ENCODE data around the gene THSD7B.

THSD7B gene

GRCh38 chr2:137020452-137021196, 255.3 kb downstream of the THSD7B start:
- no peak overlapping the region for H3K4me2 ChIP-seq (ENCODE audit: low read length)
- H3K27ac ChIP-seq (ENCODE audit: low read depth, low read length) = no peak overlapping the region
- H3K4me3 ChIP-seq (ENCODE audit: low read length) = no peak overlapping the region
- H3F3A ChIP-seq (ENCODE audit: control insufficient read depth, insufficient read depth) = no peaks in the 10 kb centered on the region
- H3K79me2 ChIP-seq (ENCODE audit: control insufficient read depth, low read length) = no peaks in the 10 kb centered on the region
- H4K20me1 ChIP-seq (ENCODE audit: control insufficient read depth, insufficient read depth, low read depth, low read length) = no peaks in the 10 kb centered on the region
- TF ChIP-seq EZH2phosphoT487 (IDR thresholded peaks at IDR 0.05; ENCODE audit: borderline replicate concordance, low read length) = no peak
- no peaks in the 10 kb centered on the region for H3K4me1 ChIP-seq (ENCODE audit: control insufficient read depth, low read length)
- no peaks in the 10 kb centered on the region for H3K36me3 ChIP-seq (ENCODE audit: control insufficient read depth, low read length)
- no peaks in the 10 kb centered on the region for H3K9me3 ChIP-seq (ENCODE audit: control insufficient read depth, insufficient read depth, low read length)
- no peaks in the 10 kb centered on the region for H3K9me2 ChIP-seq (replicated peaks; ENCODE audit: control insufficient read depth, low read length)
- 0 out of 2 replicates have a peak, but pooled peaks cover 4% of the 10 kb centered on the region for H3K27me3 ChIP-seq (ENCODE audit: control insufficient read depth, low read length)

- H3K4me1 ChIP-seq (ENCODE audit: control insufficient read depth, low read length) = no peaks in the 10 kb centered on the region
- no peak overlapping the region for H3K4me2 ChIP-seq (ENCODE audit: low read length)
- 0 out of 2 replicates have a peak, but pooled peaks cover 4% of the 10 kb centered on the region for H3K27me3 ChIP-seq (ENCODE audit: control insufficient read depth, low read length)
- H3K9me2 ChIP-seq (replicated peaks; ENCODE audit: control insufficient read depth, low read length) = no peaks in the 10 kb centered on the region
- no peaks in the 10 kb centered on the region for H3K36me3 ChIP-seq (ENCODE audit: control insufficient read depth, low read length)
- TF ChIP-seq EZH2phosphoT487 (IDR thresholded peaks at IDR 0.05; ENCODE audit: borderline replicate concordance, low read length) (no peak), CTCF (IDR thresholded peaks at IDR 0.05; ENCODE audit: low read depth, low read length, poor library complexity, severe bottlenecking) (no peak)
- H3F3A ChIP-seq (ENCODE audit: control insufficient read depth, insufficient read depth) = no peaks in the 10 kb centered on the region
- no peaks in the 10 kb centered on the region for H3K9me3 ChIP-seq (ENCODE audit: control insufficient read depth, insufficient read depth, low read length)
- no peak overlapping the region for H3K4me3 ChIP-seq (ENCODE audit: low read length)
- H3K27ac ChIP-seq (ENCODE audit: low read depth, low read length) = no peak overlapping the region
- H4K20me1 ChIP-seq (ENCODE audit: control insufficient read depth, insufficient read depth, low read depth, low read length) = no peaks in the 10 kb centered on the region
- no peaks in the 10 kb centered on the region for H3K79me2 ChIP-seq (ENCODE audit: control insufficient read depth, low read length)
Observed at GRCh38 chr2:137021763-137022162, 256.4 kb downstream of the THSD7B start.

DNA sequence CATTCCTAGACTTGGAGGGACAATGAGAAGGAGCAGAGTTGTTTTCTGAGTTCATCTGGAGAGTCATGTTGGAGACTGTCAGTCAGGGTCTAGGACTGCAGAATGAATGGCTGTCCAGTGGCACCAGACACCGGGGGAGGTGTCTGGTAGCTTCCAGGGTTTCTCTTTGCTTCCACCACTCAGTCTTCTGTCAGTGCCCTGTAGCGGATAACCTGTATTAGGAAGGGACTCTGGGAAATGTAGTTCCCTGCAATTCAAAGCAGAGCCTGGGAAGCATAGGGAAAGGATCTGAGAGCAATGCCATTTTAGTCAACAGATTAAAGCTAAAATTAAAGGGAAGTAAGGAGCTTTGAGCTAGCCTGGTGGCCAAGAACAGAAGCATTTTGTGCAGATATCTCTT, 257.9 kb downstream of the THSD7B start:
- no peaks in the 10 kb centered on the region for H4K20me1 ChIP-seq (ENCODE audit: control insufficient read depth, insufficient read depth, low read depth, low read length)
- no peak overlapping the region for H3K4me3 ChIP-seq (ENCODE audit: low read length)
- no peaks in the 10 kb centered on the region for H3K36me3 ChIP-seq (ENCODE audit: control insufficient read depth, low read length)
- no peak overlapping the region for H3K4me2 ChIP-seq (ENCODE audit: low read length)
- 0 out of 2 replicates have a peak, but pooled peaks cover 4% of the 10 kb centered on the region for H3K27me3 ChIP-seq (ENCODE audit: control insufficient read depth, low read length)
- no peak for TF ChIP-seq CTCF (IDR thresholded peaks at IDR 0.05; ENCODE audit: low read depth, low read length, poor library complexity, severe bottlenecking)
- TF ChIP-seq EZH2phosphoT487 (IDR thresholded peaks at IDR 0.05; ENCODE audit: borderline replicate concordance, low read length) = no peak
- H3K9me2 ChIP-seq (replicated peaks; ENCODE audit: control insufficient read depth, low read length) = no peaks in the 10 kb centered on the region
- no peaks in the 10 kb centered on the region for H3K79me2 ChIP-seq (ENCODE audit: control insufficient read depth, low read length)
- H3K9me3 ChIP-seq (ENCODE audit: control insufficient read depth, insufficient read depth, low read length) = no peaks in the 10 kb centered on the region
- no peak overlapping the region for H3K27ac ChIP-seq (ENCODE audit: low read depth, low read length)
- no peaks in the 10 kb centered on the region for H3F3A ChIP-seq (ENCODE audit: control insufficient read depth, insufficient read depth)
- no peaks in the 10 kb centered on the region for H3K4me1 ChIP-seq (ENCODE audit: control insufficient read depth, low read length)

GRCh38 chr2:137031731-137032130, 266.4 kb downstream of the THSD7B start:
- no peaks in the 10 kb centered on the region for H3K9me2 ChIP-seq (replicated peaks; ENCODE audit: control insufficient read depth, low read length)
- H3K4me3 ChIP-seq (ENCODE audit: low read length) = no peak overlapping the region
- no peaks in the 10 kb centered on the region for H3K27me3 ChIP-seq (ENCODE audit: control insufficient read depth, low read length)
- no peak overlapping the region for H3K4me2 ChIP-seq (ENCODE audit: low read length)
- no peaks in the 10 kb centered on the region for H3F3A ChIP-seq (ENCODE audit: control insufficient read depth, insufficient read depth)
- no peaks in the 10 kb centered on the region for H3K4me1 ChIP-seq (ENCODE audit: control insufficient read depth, low read length)
- no peak for TF ChIP-seq CTCF (IDR thresholded peaks at IDR 0.05; ENCODE audit: low read depth, low read length, poor library complexity, severe bottlenecking)
- no peak for TF ChIP-seq EZH2phosphoT487 (IDR thresholded peaks at IDR 0.05; ENCODE audit: borderline replicate concordance, low read length)
- no peaks in the 10 kb centered on the region for H3K9me3 ChIP-seq (ENCODE audit: control insufficient read depth, insufficient read depth, low read length)
- no peaks in the 10 kb centered on the region for H3K79me2 ChIP-seq (ENCODE audit: control insufficient read depth, low read length)
- H4K20me1 ChIP-seq (ENCODE audit: control insufficient read depth, insufficient read depth, low read depth, low read length) = no peaks in the 10 kb centered on the region
- no peak overlapping the region for H3K27ac ChIP-seq (ENCODE audit: low read depth, low read length)
- no peaks in the 10 kb centered on the region for H3K36me3 ChIP-seq (ENCODE audit: control insufficient read depth, low read length)

Data from DOHH2 (cell line).